GM12878 (cell line): ENCODE data around the gene EIF5A. TPM values are rescaled to one million over a fixed set of nuclear protein-coding genes. Genes with fewer than 3 reads are reported as not detected.
A peak's percentile ranks its signal among the peaks of the same experiment; 100 is the strongest.

ENCODE experiments used
- BHLHE40 ChIP-seq, 2 experiments: fragments of 450-650 bp in 1 of 2; IDR thresholded peaks; 2 replicates each; pipeline ENCODE4 v1.6.1; 2011 to 2017; ENCODE audit warnings: low read depth in 2 of 2, borderline replicate concordance in 1 of 2, improper control_type of control experiment in 1 of 2, low read length in 1 of 2, mild to moderate bottlenecking in 1 of 2
- EGR1 ChIP-seq, 2 experiments: IDR thresholded peaks; 1 replicate in 1 of 2; 2 replicates in 1 of 2; pipeline ENCODE4 v1.6.1; 2011 to 2012; ENCODE audit warnings: low read depth in 2 of 2, low read length in 2 of 2, borderline replicate concordance in 1 of 2, mild to moderate bottlenecking in 1 of 2, moderate library complexity in 1 of 2
- ELK1 ChIP-seq: IDR thresholded peaks from 2 replicates; pipeline ENCODE4 v1.6.1; 2012; ENCODE audit warnings: low read depth, low read length, improper control_type of control experiment
- HCFC1 ChIP-seq: fragments of 150-350 bp; IDR thresholded peaks from 2 replicates; pipeline ENCODE4 v1.6.1; 2014; ENCODE audit warnings: low read length
- IKZF1 ChIP-seq: fragments of 450-650 bp; conservative IDR thresholded peaks from 2 replicates; pipeline ENCODE4 v1.6.1; 2017; ENCODE audit warnings: antibody characterized with exemption, mild to moderate bottlenecking
- IRF3 ChIP-seq: fragments of 450-650 bp; IDR thresholded peaks from 2 replicates; pipeline ENCODE4 v1.6.1; 2014; ENCODE audit warnings: mild to moderate bottlenecking
- JUND ChIP-seq: IDR thresholded peaks from 2 replicates; pipeline ENCODE4 v1.6.1; 2012; ENCODE audit warnings: low read depth, mild to moderate bottlenecking, low read length, improper control_type of control experiment, moderate library complexity
- MAX ChIP-seq: IDR thresholded peaks from 2 replicates; pipeline ENCODE4 v1.6.1; 2012; ENCODE audit warnings: low read depth, low read length, improper control_type of control experiment
- NR2C1 ChIP-seq: fragments of 450-650 bp; IDR thresholded peaks from 2 replicates; pipeline ENCODE4 v1.6.1; 2017; ENCODE audit warnings: antibody characterized with exemption, mild to moderate bottlenecking, moderate library complexity
- PAX5 ChIP-seq: IDR thresholded peaks from 2 replicates; pipeline ENCODE4 v1.6.1; 2011; ENCODE audit warnings: low read depth, low read length, borderline replicate concordance
- RELA ChIP-seq: fragments of 450-650 bp; IDR thresholded peaks from 2 replicates; pipeline ENCODE4 v1.8.0; 2014; ENCODE audit warnings: borderline replicate concordance; ENCODE audit not compliant: partially characterized antibody
- REST ChIP-seq: IDR thresholded peaks from 2 replicates; pipeline ENCODE4 v1.6.1; 2012; ENCODE audit warnings: mild to moderate bottlenecking, low read depth, low read length
- SIN3A ChIP-seq: IDR thresholded peaks from 2 replicates; pipeline ENCODE4 v1.6.1; 2012; ENCODE audit warnings: low read depth, low read length, improper control_type of control experiment
- SIX5 ChIP-seq: IDR thresholded peaks from 2 replicates; pipeline ENCODE4 v1.6.1; 2011; ENCODE audit warnings: mild to moderate bottlenecking, low read depth, low read length, moderate library complexity; ENCODE audit not compliant: severe bottlenecking
- SRF ChIP-seq, 2 experiments: IDR thresholded peaks; 2 replicates each; pipeline ENCODE4 v1.6.1; 2011; ENCODE audit warnings: low read depth in 2 of 2, low read length in 2 of 2, mild to moderate bottlenecking in 1 of 2, moderate library complexity in 1 of 2
- TAF1 ChIP-seq: IDR thresholded peaks from 2 replicates; pipeline ENCODE4 v1.6.1; 2011; ENCODE audit warnings: mild to moderate bottlenecking, low read depth, low read length, borderline replicate concordance
- TARDBP ChIP-seq: IDR thresholded peaks from 2 replicates; pipeline ENCODE4 v1.6.1; 2016; ENCODE audit warnings: borderline replicate concordance
- ZNF592 ChIP-seq: fragments of 450-650 bp; IDR thresholded peaks from 2 replicates; pipeline ENCODE4 v1.6.1; 2017; ENCODE audit warnings: mild to moderate bottlenecking, moderate library complexity
- polyA plus RNA-seq, 11 experiments: library from polyadenylated mRNA; depleted of rRNA in 4 of 11; unstranded in 6 of 11; stranded (reverse) in 5 of 11; fragments of >200 nt; fragmentation: Nextera tagmentation in 4 of 11; fragmentation: Illumina TruSeq in 1 of 11; extraction: Ambion mirVana in 4 of 11; extraction: Trizol in 1 of 11; gene quantifications; 1 replicate in 1 of 11; 2 replicates in 10 of 11; pipeline versions ENCODE4 v1.2.1 to v1.2.3, GENCODE V29; 2011 to 2016; ENCODE audit warnings: inconsistent platforms in 2 of 11, missing spikeins in 2 of 11, low read depth in 1 of 11
- total RNA-seq, 4 experiments: library from RNA; depleted of rRNA in 3 of 4; stranded (reverse); fragments of >200 nt in 3 of 4; fragmentation: Illumina TruSeq in 1 of 4; extraction: Trizol in 1 of 4; gene quantifications; 2 replicates each; pipeline versions ENCODE4 v1.2.1 to v1.2.3, GENCODE V29; 2013 to 2021

The EIF5A gene
- total and polyA plus RNA-seq, 10 of the 15 experiments (the other 5 are each of a cell fraction or from before 2014, with no cell fraction given): 26.5 to 1,792 (median 944) TPM

GRCh38 chr17:7306911-7307685, at the start of gene EIF5A (continued):
- TF ChIP-seq ZNF592: no peak
- TF ChIP-seq EGR1 (IDR thresholded peaks at IDR 0.05; ENCODE audit: borderline replicate concordance in 1 of 2, low read depth in 2 of 2, low read length in 2 of 2): peak; percentile 8 to 99
- TF ChIP-seq SIN3A: peak; percentile 79
- peak; percentile 58 for TF ChIP-seq RELA
- no peak for TF ChIP-seq JUND
- TF ChIP-seq SRF (IDR thresholded peaks at IDR 0.05; ENCODE audit: low read depth in 2 of 2, low read length in 2 of 2): peak in 1 of 2 experiments; percentile 88; a peak in 2 of 4 replicates
- peak; percentile 58 for TF ChIP-seq MAX
- peak; percentile 76 for TF ChIP-seq TAF1
- peak; percentile 51 for TF ChIP-seq SIX5
- TF ChIP-seq REST: no peak
- TF ChIP-seq HCFC1: peak; percentile 79
- no peak for TF ChIP-seq IRF3
- no peak for TF ChIP-seq ELK1
- no peak for TF ChIP-seq PAX5
- peak; percentile 43 to 58; a peak in 2 of 4 replicates for TF ChIP-seq BHLHE40 (IDR thresholded peaks at IDR 0.05; ENCODE audit: borderline replicate concordance in 1 of 2, low read depth in 2 of 2, low read length in 1 of 2)
- peak; percentile 85 for TF ChIP-seq IKZF1
- peak; percentile 84; the same call in 1 of the 2 replicates for TF ChIP-seq TARDBP
- peak; percentile 80; the same call in 1 of the 2 replicates for TF ChIP-seq NR2C1
